Skin epidermis (tissue), 12 donors: ENCODE data around the gene ZNF775.

Source experiments
- H3K27ac ChIP-seq, 21 experiments: fragments of 200-600 bp; sonication (generic) in 11 of 21; one replicate each; pipeline ENCODE4 v1.5.0; 2020; ENCODE audit warnings: mild to moderate bottlenecking in 3 of 21, inconsistent platforms in 2 of 21, moderate library complexity in 2 of 21
- H3K4me3 ChIP-seq, 7 experiments: fragments of 200-600 bp; sonication (generic) in 2 of 7; one replicate each; pipeline ENCODE4 v1.5.0; 2020; ENCODE audit warnings: inconsistent platforms in 2 of 7, mild to moderate bottlenecking in 2 of 7, moderate library complexity in 1 of 7

ZNF775 gene

DNA sequence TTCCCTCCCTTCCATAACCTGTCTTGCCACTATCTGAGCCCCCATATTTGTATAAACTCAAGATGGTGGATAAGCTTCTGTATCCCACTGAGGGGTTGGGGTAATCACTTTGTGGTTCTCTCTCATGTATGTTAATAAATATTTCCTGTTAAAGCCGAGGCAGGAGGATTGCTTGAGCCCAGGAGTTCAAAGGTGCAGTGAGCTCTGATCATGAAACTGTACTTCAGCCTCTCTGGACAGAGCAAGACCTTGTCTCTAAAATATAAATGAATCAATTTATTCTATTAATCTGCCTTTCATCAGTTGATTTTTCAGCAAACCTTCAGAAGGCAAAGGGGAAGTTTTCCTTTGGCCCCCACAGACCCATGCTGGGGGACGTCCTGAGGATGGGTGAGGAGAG, 35.9 kb upstream of the ZNF775 start:
- Histone ChIP-seq H3K27ac (no peak overlapping the region), H3K4me3 (no peak overlapping the region)

DNA sequence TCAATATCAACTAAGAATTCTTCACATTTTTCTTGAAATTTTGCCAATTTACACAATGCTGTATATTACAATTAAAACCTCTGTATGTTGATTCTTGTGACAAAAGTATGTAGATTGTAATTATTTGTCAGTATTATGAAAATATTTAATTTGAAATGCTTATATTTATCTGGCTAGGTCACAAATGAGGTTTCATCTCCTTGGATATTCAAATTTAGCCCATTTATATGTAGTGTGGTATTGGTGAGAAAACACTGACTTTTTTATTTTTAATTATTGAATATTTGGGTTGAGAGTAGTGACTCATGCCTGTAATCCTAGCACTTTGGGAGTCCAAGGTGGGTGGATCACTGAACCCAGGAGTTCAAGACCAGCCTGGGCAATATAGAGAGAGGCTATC, 34.8 kb upstream of the ZNF775 start:
- H3K4me3 ChIP-seq = no peak overlapping the region
- H3K27ac ChIP-seq = no peak overlapping the region

DNA sequence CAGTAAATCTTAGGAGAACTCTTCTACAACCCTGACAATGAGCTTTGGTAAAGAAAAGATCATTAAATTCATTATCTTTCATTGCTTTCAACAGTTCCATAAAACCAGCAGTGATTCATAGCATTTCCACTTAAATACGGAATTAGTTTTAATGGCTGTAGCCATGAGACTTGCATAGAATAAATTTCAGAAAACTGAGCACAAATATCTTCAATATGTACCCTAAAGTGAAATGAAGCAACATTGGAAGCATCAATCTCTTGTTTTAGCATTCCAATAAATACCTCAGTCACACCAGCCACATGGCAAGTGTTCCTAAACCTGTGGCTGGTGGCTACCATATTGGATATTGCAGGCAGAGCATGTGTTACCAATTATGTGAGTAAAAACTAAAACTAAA, 34.1 kb upstream of the ZNF775 start:
- Histone ChIP-seq H3K4me3 (no peak overlapping the region), H3K27ac (no peak overlapping the region)

DNA sequence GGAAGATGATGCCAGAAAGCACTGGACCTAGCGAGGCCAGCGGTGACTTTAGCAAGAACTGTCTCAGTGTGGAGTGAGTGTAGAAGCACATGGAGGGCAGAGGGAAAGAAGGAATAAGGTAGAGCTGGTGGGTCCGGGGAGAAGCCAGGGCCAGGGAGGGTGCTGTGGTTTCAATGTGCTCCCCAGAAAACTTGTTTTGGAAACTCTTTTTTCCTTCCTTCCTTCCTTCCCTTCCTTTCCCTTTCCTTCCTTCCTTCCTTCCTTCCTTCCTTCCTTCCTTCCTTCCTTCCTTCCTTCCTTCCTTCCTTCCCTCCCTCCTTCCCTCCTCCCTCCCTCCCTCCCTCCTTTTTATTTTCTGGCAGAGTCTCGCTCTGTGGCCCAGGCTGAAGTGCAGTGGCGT, 32.2 kb upstream of the ZNF775 start:
- no peak overlapping the region for H3K27ac ChIP-seq
- no peak overlapping the region for H3K4me3 ChIP-seq

DNA sequence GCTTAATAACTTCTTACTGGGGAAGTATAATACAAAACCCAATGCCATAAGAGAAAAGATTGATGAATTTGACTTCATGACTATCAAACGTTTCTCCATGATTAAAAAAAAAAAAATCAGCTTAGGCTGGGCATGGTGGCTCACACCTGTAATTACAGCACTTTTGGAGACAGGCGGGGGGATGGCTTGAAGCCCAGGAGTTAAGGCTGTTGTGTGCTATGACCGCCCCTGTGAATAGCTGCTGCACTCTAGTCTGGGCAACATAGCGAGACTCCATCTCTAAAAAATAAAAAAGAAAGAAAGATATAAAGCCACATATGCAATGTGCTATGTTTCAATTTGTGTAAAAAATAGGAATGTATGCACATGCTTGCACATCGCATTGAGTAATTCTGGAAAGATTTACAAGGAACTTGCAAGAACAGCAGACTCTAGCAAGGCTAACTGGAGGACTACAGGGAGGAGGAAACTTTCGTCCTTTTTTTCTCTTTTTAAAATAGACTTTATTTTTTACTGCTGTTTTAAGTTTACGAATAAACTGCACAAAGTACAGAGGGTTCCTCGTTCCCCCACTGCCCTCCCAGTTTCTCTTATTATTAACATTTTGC, 27.4 kb upstream of the ZNF775 start:
- no peak overlapping the region for H3K27ac ChIP-seq

DNA sequence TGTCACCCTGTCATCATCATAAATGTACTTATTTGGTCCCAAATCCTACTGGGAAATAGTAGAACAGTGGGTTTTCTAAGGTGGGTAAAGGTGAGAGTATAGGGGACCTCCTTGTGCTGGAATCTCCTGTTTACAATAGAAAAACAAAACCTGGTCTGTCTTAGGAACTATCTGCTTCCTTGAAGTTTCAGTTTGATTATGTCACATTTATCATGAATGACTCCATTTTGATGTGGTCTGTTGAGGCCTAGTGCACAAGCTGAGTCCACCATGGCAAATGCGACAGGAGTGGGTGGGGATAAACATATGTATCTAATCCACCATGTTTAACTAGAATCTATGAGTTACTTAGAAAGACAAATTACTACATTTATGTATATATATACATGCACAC, 23.5 kb upstream of the ZNF775 start:
- peak overlapping the region in 1 of 21 experiments; percentile 1 for H3K27ac ChIP-seq

More for the DNA sequence above, 27.4 kb upstream of the ZNF775 start:
- H3K4me3 ChIP-seq = no peak overlapping the region

DNA sequence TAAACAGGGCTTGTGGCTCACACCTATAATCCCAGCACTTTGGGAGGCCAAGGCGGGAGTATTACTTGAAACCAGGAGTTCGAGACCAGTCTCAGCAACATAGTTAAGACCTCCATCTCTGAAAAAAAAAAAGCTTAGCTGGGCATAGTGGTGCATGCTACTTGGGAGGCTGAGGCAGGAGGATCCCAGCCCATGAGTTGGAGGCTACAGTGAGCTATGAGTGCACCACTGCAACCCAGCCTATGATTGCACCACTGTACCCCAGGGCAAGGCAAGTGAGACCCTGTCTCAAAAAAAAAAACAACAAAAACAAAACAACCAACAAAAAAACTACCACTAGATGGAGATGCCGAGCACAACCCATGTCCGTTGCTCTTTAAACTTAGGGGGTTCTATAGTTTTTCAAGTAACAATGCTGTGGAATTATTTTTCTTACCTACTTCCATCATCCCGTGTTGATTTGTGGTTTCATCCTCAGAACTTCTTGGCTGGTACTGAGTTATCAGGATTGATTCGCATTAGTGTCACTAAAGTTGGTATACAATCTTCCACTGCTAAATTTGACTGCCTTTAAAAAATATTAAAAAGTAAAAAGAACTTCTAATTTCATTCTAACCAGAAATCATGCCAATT, 22.7 kb upstream of the ZNF775 start:
- Histone ChIP-seq H3K27ac (no peak overlapping the region), H3K4me3 (no peak overlapping the region)

More for the DNA sequence above, 23.5 kb upstream of the ZNF775 start:
- H3K4me3 ChIP-seq = no peak overlapping the region

DNA sequence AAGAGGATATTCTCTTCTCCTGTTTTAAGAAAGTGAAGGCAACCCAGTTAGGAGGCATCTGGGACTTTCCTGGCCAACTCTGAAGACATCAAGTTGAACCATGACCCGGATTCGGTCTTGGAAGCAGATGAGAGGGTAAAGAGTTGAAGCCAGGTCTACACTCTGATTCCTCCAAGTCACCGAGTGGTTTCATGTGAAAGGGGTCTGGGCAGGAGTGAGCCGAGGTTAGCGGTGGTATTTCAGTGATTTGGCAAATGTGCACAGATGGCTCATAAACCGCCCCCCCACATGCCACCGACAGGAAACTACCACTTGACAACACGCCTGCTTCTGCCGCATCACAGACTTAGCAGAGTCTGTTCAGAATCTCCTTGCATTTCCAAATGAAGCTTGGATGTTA, 21.9 kb upstream of the ZNF775 start:
- H3K27ac ChIP-seq = peak overlapping the region in 4 of 21 experiments; percentile 15 to 53 (median 34)
- H3K4me3 ChIP-seq = no peak overlapping the region

DNA sequence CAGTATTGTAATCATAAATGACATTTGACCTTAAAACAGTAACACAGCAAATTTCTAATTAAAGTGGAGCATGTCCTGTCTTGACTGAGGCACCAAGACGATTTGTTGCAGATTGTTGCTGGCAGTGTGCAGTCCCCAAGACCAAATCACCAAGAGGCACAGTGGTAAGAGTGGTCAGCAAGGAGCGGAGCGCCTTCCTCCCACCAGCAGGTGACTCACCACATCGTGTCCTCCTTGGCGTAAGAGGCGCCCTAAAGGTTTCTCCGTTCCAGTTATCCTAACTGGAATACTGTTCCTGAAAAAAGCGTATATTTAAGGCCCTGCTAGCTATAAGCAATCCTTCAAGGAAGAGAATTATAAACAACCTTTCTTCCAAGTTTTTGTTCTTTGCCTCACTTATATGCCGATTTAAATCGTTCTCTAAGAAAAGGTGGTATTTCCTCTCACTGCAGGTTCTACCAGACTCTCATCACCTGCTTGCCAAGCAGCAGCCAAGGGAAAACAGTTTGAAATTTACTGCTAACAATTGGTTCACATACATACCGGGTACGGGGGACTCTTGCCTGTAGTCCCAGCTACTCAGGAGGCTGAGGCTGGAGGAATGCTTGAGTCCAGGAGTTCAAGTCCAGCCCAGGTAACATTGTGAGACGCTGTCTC, 21.2 kb upstream of the ZNF775 start:
- peak overlapping the region in 4 of 21 experiments; percentile 15 to 53 (median 34) for H3K27ac ChIP-seq

DNA sequence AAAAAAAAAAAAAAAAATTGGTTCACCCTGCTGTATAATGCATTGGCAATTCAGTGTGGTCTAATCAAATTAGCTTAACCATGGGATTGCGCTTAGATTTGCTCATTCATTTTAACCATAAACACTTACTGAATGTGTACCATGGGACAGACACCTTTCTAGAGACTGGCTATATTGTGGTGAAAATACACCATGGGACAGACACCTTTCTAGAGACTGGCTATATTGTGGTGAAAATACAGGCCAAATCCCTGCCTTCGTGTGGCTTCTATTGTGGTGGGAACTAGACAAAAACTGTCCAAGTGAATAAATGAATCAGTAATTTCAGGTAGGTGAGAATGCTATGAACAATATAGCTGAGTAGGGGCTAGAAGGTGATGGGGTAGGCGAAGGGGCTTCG, 20.7 kb upstream of the ZNF775 start:
- H3K4me3 ChIP-seq = no peak overlapping the region
- H3K27ac ChIP-seq = no peak overlapping the region

More for the DNA sequence above, 21.2 kb upstream of the ZNF775 start:
- H3K4me3 ChIP-seq = no peak overlapping the region

DNA sequence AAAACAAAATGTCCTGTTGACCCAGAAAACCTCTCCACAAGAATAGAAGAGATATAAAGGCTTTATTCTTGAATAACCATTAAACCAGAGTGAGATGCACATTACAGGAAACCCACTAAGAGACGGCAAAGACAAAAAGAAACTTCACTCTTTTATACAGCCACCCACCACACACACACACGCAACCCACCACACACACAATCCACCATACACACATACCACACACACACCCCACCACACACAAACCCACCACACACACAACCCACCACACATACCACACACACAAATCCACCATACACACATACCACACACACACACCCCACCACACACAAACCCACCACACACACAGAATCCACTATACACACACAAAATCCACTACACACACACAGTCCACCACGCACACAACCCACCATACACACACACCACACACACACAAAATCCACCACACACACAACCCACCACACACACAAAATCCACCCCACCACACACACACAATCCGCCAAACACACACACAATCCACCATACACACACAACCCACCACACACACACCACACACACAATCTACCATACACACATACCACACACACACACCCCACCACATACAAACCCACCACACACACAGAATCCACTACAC, 20.0 kb upstream of the ZNF775 start:
- Histone ChIP-seq H3K4me3 (no peak overlapping the region), H3K27ac (no peak overlapping the region)

DNA sequence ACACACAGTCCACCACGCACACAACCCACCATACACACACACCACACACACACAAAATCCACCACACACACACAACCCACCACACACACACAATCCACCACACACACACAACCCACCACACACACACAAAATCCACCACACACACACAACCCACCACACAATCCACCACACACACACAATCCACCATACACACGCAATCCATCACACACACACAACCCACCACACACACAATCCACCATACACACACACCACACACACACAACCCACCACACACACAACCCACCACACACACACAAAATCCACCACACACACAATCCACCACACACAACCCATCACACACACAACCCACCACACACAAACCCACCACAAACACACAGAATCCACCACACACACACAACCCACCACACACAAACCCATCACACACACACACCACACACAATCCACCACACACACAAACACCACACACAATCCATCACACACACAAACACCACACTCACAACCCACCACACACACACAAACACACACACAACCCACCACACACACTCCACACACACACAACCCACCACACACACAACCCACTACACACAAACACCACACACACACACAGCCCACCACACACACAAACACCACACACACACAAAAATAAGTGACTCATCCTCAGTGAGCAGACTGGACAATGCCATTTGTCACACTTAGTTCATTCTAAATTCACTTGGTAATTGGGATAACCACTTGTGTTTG, 19.3 kb upstream of the ZNF775 start:
- Histone ChIP-seq H3K4me3 (no peak overlapping the region), H3K27ac (no peak overlapping the region)

DNA sequence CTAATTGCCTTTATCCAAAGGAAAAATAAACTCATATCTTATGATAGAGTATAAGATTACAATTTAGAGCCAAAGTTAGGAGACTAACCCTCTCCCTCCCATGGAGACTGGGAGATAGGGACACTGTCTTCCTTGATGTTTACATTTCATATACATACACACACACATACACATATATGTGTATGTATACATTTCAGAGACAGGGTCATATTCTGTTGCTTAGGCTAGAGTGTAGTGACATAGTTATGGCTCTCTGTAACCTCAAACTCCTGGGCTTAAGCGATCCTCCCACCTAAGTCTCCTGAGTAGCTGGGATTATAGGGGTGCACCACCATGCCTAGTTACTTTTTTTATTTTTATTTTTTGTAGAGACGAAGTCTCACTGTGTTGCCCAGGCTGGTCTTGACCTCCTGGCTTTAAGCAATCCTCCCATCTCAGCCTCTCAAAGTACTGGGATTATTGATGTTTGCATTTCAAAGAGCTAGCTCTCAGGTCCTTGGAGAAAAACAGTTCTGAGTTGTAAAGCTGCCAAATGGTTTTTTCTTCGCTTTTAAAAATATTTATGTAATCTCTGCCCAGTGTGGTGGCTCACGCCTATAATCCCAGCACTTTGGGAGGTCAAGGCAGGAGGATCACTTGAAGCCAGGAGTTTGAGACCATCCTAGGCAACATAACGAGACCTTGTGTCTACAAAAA, 18.6 kb upstream of the ZNF775 start:
- H3K27ac ChIP-seq = no peak overlapping the region
- no peak overlapping the region for H3K4me3 ChIP-seq

DNA sequence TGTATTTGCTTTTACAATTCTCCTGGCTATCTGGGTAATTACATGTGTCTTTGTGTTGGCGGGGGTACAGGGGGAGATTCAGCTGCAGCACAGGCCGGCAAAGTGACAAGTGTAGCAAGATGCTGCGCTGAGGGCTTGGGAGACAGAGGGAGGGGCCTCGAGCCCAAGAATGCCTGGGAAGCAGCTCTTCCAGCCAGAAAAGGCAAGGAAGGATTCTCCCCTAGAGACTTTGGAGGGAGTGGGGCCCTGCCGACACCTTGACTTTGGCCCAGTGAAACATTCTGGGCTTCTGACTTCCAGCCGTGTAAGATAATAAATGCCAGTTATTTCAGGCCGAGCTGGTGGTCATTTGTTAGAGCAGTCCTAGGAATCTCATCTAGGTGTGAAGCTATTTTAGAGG, 17.7 kb upstream of the ZNF775 start:
- Histone ChIP-seq H3K27ac (no peak overlapping the region), H3K4me3 (no peak overlapping the region)

DNA sequence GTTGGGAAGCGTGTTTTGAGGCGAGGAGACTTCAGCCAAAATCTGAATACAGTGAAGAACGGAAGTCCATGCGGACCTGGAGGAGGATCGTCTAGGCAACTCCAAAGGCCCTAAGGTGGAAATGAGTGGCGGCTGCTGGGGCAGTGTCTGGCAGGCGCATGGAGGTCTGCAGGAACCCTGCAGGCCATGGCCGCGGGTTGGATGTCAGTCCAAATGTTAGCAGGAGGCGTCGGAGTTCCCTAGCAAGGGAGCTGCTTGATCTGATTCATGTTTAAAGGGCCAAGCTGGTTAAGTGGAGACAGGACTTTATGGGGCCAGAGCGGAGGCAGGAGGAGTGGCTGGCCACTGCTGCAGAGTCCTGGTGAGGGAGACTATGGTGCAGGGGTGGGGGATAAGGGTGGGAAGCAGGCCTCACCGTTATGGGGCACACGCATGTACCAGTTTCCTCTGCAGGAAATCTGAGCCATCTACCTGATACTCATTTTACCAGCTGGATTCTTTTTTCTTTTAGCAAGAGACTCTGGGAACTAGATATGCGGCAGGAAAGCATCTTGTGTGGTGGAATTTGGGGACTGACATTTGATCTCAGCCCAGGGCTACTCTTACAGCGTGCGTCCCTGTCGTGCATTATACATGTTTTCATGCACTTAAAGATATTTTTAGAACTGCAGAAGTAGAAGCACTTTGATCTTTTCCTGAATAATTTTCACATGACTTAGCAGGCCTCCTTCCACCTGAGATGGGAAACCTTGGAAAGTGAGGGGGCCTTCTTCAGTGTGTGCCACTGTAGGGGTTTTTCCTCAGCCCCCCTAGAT, 17.1 kb upstream of the ZNF775 start:
- no peak overlapping the region for H3K4me3 ChIP-seq
- H3K27ac ChIP-seq = no peak overlapping the region

DNA sequence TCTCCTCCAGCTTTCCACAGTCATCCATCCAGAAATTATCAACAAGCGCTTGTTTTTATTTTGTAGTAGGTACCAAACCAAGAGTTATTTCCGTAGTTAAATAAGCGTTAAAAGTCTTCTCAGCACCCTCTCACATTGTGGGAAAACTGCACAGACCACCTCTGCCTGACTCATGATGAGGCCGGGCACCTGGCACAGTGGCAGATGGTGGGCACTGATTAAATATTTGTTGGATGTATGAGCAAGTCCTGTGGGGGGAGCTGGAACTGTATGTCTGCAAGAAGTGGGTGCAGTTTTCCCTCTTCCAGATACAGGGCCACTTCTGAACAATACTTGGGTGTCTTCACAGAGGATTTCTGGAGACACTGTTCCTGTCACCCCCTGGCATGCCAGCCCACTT, 15.8 kb upstream of the ZNF775 start:
- Histone ChIP-seq H3K27ac (peak overlapping the region in 4 of 21 experiments; percentile 13 to 97 (median 46)), H3K4me3 (no peak overlapping the region)

DNA sequence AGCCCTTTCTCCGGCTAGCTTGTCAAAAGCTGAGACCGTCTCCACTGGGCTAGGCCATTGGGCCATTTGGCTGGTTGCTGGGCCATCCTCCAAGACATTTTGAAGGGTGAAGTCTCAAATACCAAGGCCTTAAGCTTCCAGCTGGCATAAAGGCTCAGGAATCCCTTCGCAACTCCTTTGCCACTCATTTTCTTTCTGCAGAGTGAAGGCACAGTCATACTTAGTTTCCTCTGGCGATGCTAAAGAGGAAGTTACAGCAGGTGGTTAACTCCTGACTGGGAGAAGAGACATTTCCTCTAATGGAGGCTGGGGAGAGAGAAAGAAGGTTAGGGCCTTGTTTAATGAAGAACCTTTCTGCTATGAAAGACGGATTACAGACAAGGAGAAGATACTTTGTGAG, 15.3 kb upstream of the ZNF775 start:
- peak overlapping the region in 4 of 21 experiments; percentile 13 to 97 (median 47) for H3K27ac ChIP-seq
- no peak overlapping the region for H3K4me3 ChIP-seq

DNA sequence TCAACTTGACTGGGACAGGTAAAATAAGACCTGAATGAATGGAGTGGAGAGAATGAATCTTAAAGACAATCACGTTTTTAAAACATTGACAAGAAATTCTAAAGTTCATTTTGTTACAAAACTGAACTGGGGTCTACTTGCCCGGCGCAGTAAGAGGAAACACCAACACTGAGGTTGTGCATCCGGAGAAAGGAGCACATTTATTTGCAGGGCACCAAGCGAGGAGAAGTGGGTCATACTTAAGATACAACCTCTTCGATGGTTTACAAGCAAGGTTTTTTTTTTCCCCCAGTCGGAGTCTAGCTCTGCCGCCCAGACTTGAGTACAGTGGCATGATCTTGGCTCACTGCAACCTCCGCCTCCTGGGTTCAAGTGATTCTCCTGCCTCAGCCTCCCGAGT, 13.9 kb upstream of the ZNF775 start:
- no peak overlapping the region for H3K4me3 ChIP-seq
- peak overlapping the region in 8 of 21 experiments; percentile 5 to 97 (median 38) for H3K27ac ChIP-seq
